Osteoblast (primary cell): Measurements from ENCODE around the gene PLXNA2. TPM values are rescaled to one million over a fixed set of nuclear protein-coding genes. Genes with fewer than 3 reads are reported as not detected.

Source experiments
- DNase-seq: peaks from one replicate; pipeline ENCODE4 v3.0.0; 2011; ENCODE audit warnings: low spot score, mixed read lengths; ENCODE audit not compliant: insufficient read length; ENCODE audit errors: missing footprints
- H2AFZ ChIP-seq: 2 replicates; pipeline ENCODE4 v1.6.0; 2011; ENCODE audit warnings: mild to moderate bottlenecking, low read length
- H3K27ac ChIP-seq: 2 replicates; pipeline ENCODE4 v1.5.1; 2011; ENCODE audit warnings: mild to moderate bottlenecking, low read depth, low read length, moderate library complexity
- H3K27me3 ChIP-seq: 2 replicates; pipeline ENCODE4 v1.6.0; 2012; ENCODE audit warnings: mild to moderate bottlenecking, control low read depth, inconsistent platforms, low read length, moderate library complexity; ENCODE audit not compliant: insufficient read depth
- H3K36me3 ChIP-seq: 2 replicates; pipeline ENCODE4 v1.5.1; 2011; ENCODE audit warnings: mild to moderate bottlenecking, low read length, control low read depth, moderate library complexity; ENCODE audit not compliant: insufficient read depth
- H3K4me1 ChIP-seq: 2 replicates; pipeline ENCODE4 v1.5.1; 2011; ENCODE audit warnings: mild to moderate bottlenecking, low read length, control low read depth, moderate library complexity; ENCODE audit not compliant: insufficient read depth
- H3K4me2 ChIP-seq: 2 replicates; pipeline ENCODE4 v1.6.0; 2011; ENCODE audit warnings: mild to moderate bottlenecking, low read length; ENCODE audit not compliant: insufficient read depth
- H3K4me3 ChIP-seq: fragments of 200-600 bp; sonication (generic); 3 replicates; pipeline ENCODE4 v1.5.1; 2012; ENCODE audit warnings: mild to moderate bottlenecking, low read length, inconsistent platforms; ENCODE audit not compliant: insufficient read depth
- H3K79me2 ChIP-seq: 2 replicates; pipeline ENCODE4 v1.6.0; 2012; ENCODE audit warnings: mild to moderate bottlenecking, low read length, control low read depth, inconsistent platforms; ENCODE audit not compliant: insufficient read depth
- H3K9me3 ChIP-seq: 2 replicates; pipeline ENCODE4 v1.5.1; 2011; ENCODE audit warnings: low read depth, low read length, control low read depth
- H4K20me1 ChIP-seq: 2 replicates; pipeline ENCODE4 v1.6.0; 2012; ENCODE audit warnings: mild to moderate bottlenecking, low read length, control low read depth; ENCODE audit not compliant: insufficient read depth
- CTCF ChIP-seq: IDR thresholded peaks from 2 replicates; pipeline ENCODE4 v1.5.1; 2011; ENCODE audit warnings: mild to moderate bottlenecking, low read depth, low read length, moderate library complexity; ENCODE audit errors: extremely low read depth
- total RNA-seq: library from RNA; depleted of rRNA; stranded (reverse); fragments of >200 nt; gene quantifications from 2 replicates; pipeline ENCODE4 v1.2.3, GENCODE V29; 2012

Gene PLXNA2
- total RNA-seq, 1 donor = 3.3 TPM

DNA sequence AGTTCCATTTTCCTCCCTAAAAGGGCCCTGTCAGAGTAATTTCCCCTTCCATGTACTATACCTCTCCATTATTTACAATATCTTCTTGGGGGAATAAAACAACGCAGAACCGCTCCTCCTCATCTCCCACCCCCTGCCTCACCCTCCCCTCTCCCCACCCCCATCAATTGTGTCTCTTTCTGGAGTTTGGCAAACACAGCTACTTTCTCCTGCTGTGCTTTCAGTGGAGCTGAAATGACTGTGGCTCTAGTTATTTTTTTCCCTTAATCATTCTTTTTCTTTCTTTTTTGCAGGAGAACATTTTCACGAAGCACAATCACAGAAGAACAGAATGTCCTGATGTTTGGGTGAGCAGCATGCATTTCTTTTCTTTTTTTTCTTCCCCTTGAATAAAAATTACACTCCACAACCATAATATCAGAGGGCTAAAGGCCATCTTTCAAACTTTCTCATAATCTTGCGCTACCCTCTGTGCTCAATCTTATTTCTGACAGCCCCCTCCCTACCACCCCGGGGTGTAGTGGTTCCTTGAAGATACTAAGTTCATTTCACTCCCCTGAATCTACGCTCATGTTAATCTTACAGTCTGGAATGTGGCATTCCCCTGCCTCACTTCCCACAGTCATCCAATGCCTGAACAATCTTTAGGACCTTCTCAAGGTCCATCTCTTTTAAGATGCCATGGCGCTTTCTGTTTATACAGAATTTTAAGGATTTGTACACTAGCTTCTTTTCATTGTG lies 8.8 kb upstream of the PLXNA2 start:
- Histone ChIP-seq H3K27ac (no peak overlapping the region), H3K27me3 (peaks cover 39% of the 10 kb centered on the region), H3K4me1 (peaks cover 21% of the 10 kb centered on the region), H3K4me3 (no peak overlapping the region), H3K9me3 (no peaks in the 10 kb centered on the region), H3K4me2 (no peak overlapping the region), H2AFZ (no peak overlapping the region), H4K20me1 (no peaks in the 10 kb centered on the region), H3K79me2 (no peaks in the 10 kb centered on the region), H3K36me3 (no peaks in the 10 kb centered on the region)
- DNase-seq = no peak
- no peak for TF ChIP-seq CTCF

GRCh38 chr1:208251911-208252835 lies 8.0 kb upstream of the PLXNA2 start:
- no peak overlapping the region for H3K4me2 ChIP-seq
- H3K4me1 ChIP-seq = peaks cover 21% of the 10 kb centered on the region
- no peaks in the 10 kb centered on the region for H3K9me3 ChIP-seq
- H3K4me3 ChIP-seq = no peak overlapping the region
- peaks cover 32% of the 10 kb centered on the region for H3K27me3 ChIP-seq
- H3K36me3 ChIP-seq = no peaks in the 10 kb centered on the region
- no peaks in the 10 kb centered on the region for H4K20me1 ChIP-seq
- no peaks in the 10 kb centered on the region for H3K79me2 ChIP-seq
- H3K27ac ChIP-seq = no peak overlapping the region
- no peak for DNase-seq
- no peak overlapping the region for H2AFZ ChIP-seq
- TF ChIP-seq CTCF = peak; percentile 45

- Histone ChIP-seq H3K27ac (no peak overlapping the region), H3K4me1 (peaks cover 17% of the 10 kb centered on the region), H3K4me2 (no peak overlapping the region), H2AFZ (no peak overlapping the region), H3K27me3 (peaks cover 28% of the 10 kb centered on the region), H4K20me1 (no peaks in the 10 kb centered on the region), H3K4me3 (no peak overlapping the region), H3K9me3 (no peaks in the 10 kb centered on the region), H3K36me3 (no peaks in the 10 kb centered on the region), H3K79me2 (no peaks in the 10 kb centered on the region)
- DNase-seq = no peak
- TF ChIP-seq CTCF = no peak
Measured at GRCh38 chr1:208251015-208251414, 6.8 kb upstream of the PLXNA2 start.

- H4K20me1 ChIP-seq = no peaks in the 10 kb centered on the region
- no peak for TF ChIP-seq CTCF
- H3K27ac ChIP-seq = no peak overlapping the region
- no peak for DNase-seq
- H3K4me2 ChIP-seq = no peak overlapping the region
- H3K79me2 ChIP-seq = no peaks in the 10 kb centered on the region
- H3K4me1 ChIP-seq = peaks cover 14% of the 10 kb centered on the region
- no peak overlapping the region for H2AFZ ChIP-seq
- no peaks in the 10 kb centered on the region for H3K9me3 ChIP-seq
- H3K27me3 ChIP-seq = peaks cover 25% of the 10 kb centered on the region
- H3K4me3 ChIP-seq = no peak overlapping the region
- H3K36me3 ChIP-seq = no peaks in the 10 kb centered on the region
Measured at GRCh38 chr1:208250613-208251012, 6.4 kb upstream of the PLXNA2 start.
